KG1 (cell line): ENCODE results near the gene ADCY5.

Experiments
- DNase-seq: peaks from one replicate; lab custom pipeline; 2025; lab: John Stamatoyannopoulos, UW

ADCY5 gene

DNA sequence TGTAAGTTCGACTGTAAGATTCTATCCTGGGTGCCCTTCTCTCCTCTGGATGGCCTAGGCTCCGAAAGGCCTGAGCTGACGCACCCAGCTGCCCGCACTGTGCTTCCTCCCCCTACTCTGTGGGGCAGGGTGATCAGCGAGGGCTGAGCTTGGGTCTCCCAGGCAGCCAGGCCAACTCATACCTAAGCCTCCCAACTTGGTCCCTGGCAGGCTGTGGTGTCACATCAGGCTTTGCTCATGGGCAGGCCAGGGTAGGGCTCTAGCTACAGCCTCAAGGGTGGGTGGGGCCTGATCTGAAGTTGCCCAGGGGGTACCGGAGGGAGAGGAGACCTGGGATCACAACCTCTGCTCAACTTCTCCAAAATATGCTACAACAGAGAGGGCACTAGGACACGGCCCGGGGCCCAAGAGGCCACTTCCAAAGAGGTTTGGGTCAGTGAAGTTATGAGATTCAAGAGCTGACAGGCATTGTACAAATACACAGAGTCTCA is 123.1 kb downstream of the ADCY5 start:
- no peak for DNase-seq

DNA sequence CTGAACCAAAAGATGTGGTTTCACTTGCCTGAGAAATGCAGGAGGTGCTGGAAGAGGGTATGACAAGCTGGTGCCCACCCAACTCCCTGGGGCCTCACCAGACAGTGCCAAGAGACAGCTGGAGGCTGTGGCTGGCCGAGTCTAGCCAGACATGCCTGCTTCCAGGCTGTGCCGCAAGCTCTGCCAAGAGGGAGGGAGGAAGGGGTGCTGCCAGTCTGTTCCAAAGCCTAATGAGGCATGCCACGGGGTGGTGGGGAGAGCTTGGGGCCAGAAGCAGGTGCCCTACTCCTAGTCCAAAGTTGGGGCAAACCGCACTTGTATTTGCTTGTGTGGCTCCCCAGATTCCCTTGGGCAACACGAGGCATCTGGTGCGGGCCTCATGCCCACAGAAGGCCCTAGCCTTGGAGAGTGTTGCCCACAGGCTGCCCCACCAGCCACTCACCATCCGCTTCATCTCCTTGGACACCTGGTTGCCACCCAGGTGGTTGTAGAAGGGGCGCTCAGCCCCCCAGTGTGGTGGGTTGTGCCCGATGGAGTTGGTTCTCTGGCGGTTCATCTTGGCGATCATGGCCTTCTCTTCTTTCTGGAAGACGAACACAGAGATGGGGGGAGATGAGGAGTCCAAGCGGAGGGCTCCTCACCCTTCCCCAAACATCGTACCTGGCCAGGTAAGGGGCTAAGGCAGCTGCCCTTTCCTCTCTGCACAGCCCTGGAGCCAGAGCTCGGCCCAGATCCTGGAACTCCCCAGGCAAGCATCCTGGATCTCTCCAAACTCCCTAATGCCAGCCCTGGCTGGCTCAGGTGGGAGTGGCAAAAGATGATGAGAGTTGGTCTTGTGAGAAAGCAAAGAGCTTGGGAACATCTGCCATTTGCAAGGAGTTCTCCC is 123.8 kb downstream of the ADCY5 start:
- no peak for DNase-seq

DNA sequence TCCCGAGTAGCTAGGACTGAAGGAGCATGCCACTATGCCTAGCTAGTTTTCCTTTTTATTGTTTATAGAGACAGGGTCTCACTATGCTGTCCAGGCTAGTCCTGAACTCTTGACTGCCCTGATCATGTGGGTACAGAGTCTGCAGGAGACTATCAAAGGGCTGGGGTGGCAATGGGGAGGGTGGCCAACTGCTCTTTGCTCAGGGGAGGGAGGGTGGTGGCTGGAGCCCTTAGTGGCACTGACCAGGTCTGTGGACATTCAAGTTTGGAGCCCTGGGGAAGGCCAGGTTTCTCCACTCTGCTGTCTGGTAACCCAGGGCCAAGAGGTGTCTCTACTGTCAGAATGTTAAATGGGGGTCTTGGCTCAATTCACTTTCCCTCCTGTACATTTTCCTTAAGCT is 125.1 kb downstream of the ADCY5 start:
- DNase-seq = no peak

DNA sequence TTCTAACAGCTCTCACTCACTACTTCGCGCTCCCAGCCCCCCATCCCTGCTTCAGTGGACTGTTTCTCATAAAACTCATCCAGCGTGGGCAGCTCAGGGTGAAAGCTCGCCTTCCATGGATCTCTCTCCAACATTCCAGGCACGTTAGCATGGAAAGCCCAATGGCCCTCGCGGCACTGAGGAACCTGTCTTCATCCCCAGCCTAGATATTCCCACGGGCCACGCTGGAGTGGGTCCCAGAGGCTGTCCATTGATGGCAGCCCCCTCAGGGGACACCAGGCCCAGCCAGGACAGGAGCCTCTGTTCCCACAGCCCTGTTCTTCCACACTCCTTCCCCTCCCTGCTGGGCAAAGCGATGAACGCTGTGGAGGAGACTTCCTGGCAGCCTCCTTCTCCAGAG is 126.0 kb downstream of the ADCY5 start:
- no peak for DNase-seq

DNA sequence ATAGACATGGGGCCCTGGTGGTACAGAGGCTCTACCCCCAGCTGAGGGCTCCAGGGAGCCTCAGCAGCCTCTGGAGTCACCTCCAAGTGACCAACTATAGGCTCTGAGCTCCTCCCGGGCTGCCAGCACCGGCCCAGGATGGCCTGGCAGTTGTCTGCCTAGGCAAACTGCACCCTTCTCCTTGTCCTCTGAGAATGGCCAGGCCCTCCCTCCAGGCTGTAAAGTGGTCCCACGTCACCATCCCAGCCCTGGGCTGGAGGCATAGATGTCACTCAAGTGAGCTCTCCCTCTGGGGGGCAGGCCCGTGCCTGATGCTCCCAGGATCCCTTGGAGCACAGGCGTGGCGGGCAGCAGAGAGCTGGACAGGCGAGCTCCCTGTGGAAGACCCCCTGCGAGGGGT is 127.1 kb downstream of the ADCY5 start:
- no peak for DNase-seq

DNA sequence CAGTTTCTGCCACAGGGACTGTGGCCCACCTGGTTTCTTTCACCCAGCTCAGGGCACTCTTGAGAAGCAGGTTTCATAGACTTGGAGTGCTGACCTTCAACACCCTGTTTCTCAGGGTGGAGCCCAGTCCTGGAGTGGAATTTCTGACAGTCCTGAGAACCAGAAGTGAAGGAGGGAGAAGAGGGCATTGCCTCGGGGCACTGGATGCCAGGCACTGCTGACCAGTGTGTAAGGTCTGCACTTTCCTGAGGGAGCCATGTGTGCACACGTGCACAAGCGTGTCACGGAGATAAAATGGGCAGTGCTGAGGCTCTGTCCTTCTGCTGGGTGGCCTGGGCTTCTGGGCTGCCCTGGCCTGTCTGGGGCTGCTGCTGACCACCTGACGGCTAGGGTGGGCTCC is 128.7 kb downstream of the ADCY5 start:
- DNase-seq = no peak

DNA sequence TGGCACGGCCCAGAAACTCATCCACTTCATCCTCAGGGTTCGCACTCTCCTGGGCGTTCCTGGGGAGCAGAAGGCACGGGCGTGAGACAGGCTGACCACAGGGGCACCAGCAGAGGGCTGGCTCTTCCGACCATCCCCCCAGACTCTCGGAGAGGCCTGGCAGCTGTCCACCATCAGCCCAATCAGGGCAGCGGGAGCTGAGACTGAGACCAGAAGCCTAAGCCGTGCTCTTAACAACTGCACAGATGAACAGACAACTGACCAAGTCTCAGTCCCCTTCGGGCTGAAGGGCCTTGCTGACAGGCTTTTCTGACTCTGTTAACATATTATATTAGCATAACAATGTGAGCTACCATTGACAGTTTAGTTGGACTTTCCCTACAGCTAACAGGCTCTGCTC is 129.1 kb downstream of the ADCY5 start:
- DNase-seq = no peak

DNA sequence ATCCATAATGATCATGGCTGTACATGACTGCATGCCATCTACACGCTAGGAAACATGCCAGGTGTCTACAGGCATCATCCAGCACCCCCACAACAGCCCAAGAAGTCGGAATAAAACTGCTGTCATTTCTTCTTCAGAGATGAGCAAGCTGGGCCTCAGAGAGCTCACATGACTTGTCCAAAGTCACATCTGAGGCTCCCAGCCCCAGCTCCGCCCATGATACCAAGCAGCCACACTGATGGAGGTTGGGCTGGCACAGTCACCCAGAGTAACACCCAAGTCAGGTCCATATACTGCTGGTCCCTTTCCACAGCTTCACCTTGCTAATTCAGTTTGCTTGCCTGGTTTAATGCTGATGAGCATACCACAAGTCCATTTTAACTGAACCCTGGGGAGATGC is 130.5 kb downstream of the ADCY5 start:
- DNase-seq = no peak

DNA sequence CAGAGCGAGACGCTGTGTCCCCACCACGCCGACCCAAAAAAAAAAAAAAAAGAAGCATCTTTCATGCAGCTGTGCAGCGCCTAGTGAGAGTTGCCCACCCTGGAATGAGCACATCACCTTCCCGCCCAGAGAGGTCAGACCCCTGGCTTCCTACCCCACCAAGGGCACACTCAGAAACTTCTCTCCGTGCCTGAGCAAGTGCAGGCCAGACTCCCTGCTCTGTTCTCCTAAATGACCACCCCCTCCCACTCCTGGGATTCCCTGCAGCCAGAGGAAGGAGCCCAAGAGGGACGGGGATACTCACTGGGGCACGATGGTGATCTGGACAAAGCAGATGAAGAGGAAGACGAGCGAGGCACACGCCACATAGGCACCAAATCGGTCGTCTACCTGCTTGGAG is 131.2 kb downstream of the ADCY5 start:
- no peak for DNase-seq

DNA sequence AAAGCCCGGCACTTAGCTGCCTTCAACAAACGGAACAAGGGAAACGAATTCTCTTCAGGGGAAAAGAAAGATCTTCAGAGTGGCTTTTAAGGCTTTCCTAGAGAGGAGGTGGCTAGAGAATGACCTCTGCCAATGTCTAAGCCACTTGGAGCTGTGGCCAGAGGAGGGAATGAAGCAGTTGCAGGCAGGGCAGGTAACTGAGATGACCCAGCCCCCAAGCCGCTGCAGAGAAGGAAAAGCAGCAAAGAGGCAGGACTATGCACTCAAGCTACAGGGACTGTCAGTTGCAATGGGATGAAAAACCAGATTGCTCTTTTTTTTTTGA is 133.7 kb downstream of the ADCY5 start:
- no peak for DNase-seq

DNA sequence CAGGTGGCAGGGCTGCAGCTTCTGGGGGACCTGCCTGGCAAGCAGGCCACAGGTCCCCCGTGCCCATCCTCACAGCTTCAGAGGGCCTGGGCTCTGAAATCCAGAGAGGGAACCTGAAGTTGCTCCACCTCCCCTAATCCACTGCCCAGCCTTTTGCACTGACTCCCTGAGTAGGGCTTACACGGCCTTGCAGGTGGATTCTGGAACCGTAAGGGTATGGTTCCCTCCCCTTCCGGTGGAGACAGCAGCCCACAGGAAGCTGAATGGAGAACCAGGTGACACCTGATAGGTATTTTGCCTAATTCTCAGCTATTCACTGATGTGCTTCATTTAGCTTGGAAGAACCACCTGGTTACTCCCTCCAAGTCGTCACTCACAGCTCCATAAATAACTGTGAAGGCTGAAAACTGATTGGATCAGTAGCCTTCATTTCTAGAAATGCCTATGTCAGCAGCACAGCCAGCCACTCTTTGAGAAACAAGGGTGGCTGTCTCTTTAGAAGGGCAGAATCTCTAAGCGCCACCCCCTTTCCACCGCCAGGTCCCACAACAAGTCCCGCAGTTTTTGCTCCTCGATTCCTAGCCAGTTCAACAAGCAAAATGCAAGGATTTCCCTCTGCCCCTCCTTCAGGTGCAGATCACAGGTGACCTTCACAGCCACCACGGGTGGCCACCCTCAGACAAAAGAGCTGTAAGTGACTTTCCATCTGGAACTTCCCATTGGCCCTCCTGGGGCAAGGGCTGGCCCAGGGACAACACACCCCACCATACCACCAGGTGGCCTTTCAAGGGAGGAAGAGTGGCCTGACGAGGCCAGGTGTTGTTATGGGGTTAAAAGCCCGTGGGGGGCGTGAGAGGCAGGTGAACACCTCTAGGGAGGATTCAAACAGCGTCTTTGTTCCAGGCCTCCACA is 134.3 kb downstream of the ADCY5 start:
- DNase-seq = no peak

DNA sequence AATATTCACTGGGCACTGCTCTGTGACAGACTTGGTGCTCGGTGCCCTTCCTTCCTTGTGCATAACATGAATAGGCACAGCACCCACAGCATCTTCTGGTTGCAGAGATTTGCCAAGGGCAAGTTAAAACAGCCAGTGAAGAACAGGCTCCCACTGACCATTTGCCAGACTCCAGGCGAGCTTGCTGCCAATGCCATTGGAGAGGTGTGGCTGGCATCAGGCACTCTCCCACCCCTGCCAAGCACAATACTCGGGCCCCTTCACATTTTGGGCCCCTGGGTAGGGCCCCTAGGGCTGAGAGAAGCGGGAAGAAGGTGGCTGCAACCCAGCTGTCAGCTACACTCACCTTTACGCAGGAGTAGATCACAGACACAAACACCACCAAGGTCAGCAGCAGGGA is 135.0 kb downstream of the ADCY5 start:
- DNase-seq = no peak

DNA sequence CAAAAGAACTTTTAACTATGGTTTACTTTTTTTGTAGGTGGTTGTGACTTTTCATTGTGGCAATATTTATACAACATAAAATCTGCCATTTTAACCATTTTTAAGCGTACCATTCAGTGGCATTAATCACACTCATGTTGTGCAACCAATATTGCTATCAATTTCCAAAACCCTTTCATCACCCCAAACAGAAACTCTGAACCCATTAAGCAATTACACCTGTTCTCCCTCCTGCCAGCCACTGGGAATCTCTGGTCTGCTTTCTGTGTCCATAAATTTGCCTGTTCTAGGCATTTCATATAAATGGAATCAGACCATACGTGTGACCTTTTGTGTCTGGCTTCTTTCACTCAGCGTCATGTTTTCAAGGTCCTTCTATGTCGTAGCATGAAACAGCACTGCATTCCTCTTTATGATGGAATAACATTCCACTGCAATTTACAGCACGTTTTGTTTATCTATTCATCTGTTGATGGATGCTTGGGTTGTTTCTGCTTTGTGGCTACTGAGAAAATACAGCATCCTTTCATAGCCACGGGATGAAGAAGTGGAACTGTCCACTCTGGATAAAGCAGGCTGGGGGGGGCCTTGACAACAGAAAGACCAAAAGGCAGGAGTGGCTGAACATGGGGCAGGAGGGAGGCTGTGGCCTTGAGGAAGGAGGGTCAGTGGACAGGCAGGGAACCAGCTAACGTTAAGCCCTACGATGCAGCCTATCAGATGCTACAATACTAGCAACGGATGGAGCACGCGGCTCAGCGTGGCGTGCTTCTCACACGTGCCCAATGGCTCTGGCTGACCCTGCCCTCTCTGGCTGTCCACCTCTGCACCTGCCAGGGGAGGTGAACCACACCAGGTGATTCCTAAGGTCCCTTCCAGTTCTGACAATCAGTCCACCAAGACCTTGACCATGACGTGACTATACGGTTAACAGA is 136.3 kb downstream of the ADCY5 start:
- no peak for DNase-seq

DNA sequence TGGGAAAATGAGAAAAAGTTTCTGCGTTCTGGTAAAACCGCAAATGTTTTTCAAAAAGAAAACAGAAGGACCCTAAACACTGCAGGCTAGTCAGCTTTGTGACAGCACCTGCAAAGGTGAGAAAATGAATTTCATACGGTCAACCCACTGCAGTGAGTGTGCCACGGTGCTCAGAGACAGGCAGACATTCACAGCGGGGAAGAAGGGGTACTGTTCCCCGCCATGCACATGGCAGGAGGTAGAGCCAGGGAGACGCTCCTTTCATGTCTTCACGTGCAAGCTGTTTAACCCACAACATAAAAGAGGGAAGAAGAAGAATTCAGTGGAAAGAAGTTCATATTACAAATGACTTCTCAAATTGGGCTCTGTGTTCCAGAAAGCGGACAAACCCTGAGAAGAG is 137.7 kb downstream of the ADCY5 start:
- DNase-seq = no peak

DNA sequence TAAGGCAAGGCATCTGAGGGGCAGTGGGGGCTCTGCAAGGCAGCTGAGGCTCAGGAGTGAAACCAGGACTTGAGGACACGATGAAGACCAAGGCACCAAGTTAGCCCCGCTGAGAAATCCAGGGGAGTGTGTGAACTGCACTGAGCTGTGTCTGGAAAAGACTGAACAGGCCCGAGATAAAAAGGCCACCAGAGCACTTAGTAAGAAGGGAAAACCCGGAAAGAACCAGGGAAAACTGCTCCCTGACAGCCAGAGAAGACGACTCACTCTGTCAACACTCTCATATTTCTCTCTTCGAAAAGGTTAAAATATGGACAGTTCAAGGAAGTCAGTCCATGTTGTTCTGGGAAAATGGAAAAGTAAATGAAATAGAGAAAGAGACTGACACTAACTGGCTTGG is 138.1 kb downstream of the ADCY5 start:
- no peak for DNase-seq

DNA sequence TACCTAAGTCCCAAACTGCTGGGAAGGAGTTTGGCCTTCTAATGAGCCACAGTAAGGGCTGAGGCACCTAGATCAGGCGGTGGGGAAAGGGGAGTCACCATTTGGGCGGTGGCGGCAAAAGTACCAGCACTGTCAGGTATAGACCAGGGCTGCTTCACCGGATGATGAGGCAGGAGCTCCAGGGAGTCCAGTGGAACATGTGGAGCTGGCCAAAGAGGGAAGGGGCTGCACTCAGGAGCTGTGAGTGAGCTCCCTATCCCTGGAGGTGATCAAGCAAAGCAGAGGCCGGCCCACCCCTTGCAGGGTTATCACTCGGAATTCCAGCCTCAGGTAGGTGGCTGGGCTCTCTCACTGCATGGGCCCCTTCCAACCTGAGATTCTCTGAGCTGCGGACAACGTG is 138.7 kb downstream of the ADCY5 start:
- no peak for DNase-seq

DNA sequence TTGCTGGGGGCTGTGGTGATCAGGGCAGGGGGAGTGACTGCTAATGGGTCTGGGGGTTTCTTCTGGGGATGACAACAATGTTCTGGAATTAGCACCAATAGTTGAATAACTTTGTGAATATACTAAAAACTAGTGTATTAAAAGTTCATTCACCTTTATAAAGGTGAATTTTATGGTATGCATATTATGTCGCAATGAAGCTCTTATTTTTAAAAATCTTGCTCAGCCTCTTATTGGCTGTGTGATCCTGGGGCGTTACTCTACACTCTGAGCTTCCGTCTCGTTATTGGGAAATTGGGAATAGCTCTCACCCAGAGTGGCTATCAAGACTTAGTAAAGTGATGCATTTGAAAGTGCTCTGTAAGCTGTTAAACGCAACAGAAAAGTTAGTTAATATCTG is 141.8 kb downstream of the ADCY5 start:
- DNase-seq = no peak

DNA sequence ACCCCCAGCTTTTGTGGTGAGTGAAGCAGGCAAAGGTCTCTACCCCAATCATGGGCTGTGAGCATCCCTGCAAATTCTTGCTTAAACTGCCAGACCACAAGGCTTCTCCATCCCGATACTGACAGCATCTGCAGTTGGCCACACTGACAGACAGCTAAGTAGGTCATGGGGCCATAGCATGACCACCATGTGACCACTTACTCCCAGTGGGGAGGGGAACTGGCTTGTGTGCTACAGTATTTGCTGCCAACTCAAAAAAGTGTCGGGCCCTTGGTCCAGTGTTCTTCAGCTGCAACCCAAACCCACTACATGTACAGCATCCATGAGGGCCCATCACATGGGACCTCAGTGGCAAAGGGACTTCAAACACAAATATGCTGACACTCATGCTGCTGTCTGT is 143.7 kb downstream of the ADCY5 start:
- DNase-seq = no peak

DNA sequence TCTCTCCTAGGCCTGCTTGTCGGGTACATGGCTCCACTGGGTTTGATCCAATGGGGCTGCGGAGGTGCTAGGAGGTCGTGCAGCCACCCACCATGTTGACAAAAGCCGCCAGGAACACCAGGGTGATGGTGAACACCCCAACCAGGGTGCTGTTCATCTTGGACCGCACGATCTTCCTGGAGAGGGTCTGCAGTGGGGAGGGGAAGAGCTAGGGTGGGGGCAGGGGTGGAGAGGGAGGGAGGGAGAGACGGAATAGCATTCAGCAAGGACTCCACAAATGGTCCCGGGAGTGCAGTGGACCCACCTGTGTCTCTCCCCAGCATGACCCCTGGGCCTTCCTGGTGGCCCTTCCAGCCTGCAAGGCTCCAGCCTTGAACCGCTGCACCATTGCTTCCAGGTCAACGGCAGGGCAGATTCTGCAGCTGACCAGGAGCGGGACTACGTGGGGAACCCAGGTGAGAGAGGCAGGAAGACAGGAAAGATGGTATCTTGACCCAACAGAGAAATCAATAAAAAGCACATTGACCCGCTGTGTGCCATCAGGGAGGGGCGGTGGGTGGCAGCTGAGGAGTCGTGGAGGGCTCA is 144.8 kb downstream of the ADCY5 start:
- no peak for DNase-seq

DNA sequence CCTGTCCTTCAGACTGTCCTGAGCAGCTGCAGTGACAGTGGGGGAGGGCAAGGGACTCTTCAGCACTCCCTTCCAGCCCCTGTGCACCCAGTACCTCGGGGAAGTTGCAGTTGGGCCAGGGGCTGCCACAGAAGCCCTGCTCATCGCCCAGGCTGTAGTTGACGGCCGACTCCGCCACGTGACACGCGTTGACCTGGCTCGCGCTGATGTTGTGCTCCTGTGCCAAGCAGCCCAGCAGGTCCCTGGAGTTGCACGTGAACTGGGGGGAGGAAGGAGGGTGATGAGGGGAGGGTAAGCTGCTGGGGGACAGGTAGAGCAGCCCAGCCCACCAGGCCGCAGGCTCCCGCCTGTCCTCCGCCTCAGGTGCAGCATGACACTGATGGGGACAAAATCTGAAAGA is 145.9 kb downstream of the ADCY5 start:
- no peak for DNase-seq

DNA sequence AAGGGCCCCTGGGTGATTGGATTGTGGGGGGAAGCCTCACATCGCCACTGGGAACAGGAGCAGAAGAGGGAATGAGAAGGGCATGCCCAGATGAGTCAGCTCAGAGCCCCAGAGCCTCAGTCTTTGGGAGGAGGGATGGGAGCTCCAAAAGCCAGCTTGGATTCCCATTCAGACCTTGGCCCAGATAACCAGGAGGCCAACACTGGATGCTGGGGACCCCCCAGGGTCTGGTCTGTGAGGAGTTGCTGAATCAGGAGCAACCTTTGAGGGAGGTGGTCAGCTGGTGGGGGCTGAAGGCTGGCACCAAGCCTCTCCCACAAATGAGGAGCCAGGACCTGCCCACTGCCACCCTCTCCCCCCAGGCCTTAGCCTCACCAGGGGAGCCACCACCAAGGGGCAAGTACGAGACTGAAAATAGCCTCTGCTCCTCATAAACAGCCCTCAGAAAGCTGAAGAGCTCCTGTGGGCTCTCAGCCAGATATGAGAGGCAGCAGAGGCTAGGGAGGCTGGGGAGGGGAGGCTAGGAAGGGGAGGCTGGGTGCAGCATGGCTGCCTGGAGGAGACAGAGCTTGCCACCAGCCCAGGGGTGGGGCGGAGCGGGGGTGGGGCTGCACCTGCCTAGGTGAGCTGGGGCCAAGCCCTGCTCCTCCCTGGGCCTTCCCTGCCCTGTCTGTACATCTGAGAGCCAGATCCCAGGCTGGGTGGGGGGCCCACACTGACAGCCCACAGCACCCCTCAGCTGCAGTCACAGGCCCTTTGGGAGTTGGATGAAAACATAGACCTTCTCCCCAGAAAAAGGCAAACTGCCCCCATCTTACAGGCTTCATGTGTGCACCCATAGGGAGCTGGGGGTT is 147.3 kb downstream of the ADCY5 start:
- DNase-seq = no peak
